PFSK-1 (cell line): ENCODE measurements around the gene CACHD1.

Experiments used
- FOXP2 ChIP-seq: optimal IDR thresholded peaks from 2 replicates; pipeline ENCODE3; 2011; ENCODE audit warnings: borderline replicate concordance, control low read depth, inconsistent platforms; ENCODE audit not compliant: insufficient read depth; ENCODE audit errors: extremely low read length, extremely low read depth
- POLR2AphosphoS5 ChIP-seq: IDR thresholded peaks from 2 replicates; pipeline ENCODE4 v1.6.1; 2012; ENCODE audit warnings: low read depth, mild to moderate bottlenecking, control low read depth, low read length, moderate library complexity
- SIN3A ChIP-seq: IDR thresholded peaks from 2 replicates; pipeline ENCODE4 v1.6.1; 2012; ENCODE audit warnings: mild to moderate bottlenecking, low read length, moderate library complexity, borderline replicate concordance; ENCODE audit not compliant: insufficient read depth
- TAF1 ChIP-seq: IDR thresholded peaks from 2 replicates; pipeline ENCODE4 v1.6.1; 2012; ENCODE audit warnings: low read length, control low read depth, borderline replicate concordance; ENCODE audit not compliant: insufficient read depth
- TF ChIP-seq, protein P1 (sequence below), 2 experiments: IDR thresholded peaks; 2 replicates each; pipeline versions ENCODE4 v1.6.1 to v1.8.0; 2011 to 2012; ENCODE audit warnings: low read depth in 2 of 2, low read length in 2 of 2, control low read depth in 1 of 2, inconsistent platforms in 1 of 2, mild to moderate bottlenecking in 1 of 2, moderate library complexity in 1 of 2; ENCODE audit not compliant: insufficient read depth in 1 of 2

Gene CACHD1

DNA sequence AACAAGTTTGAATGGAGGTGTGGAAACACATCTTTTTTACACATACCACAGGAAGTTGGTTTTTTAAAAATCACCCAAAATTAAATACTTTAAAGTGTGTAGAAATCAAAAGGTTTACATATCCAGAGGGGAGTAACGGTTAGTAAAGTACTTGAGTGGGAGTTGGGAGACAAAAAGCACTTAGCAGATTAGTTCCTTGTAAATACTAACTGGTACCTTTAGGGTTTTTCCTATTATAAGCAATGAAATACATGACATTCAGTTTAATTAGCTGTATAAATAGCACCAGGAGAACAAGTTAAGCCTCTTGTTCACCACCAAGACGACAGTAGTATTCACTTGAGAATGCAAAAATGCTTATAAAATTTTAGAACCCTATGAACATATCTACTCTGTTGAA is 251.2 kb downstream of the CACHD1 start:
- TF ChIP-seq, protein P1, sequence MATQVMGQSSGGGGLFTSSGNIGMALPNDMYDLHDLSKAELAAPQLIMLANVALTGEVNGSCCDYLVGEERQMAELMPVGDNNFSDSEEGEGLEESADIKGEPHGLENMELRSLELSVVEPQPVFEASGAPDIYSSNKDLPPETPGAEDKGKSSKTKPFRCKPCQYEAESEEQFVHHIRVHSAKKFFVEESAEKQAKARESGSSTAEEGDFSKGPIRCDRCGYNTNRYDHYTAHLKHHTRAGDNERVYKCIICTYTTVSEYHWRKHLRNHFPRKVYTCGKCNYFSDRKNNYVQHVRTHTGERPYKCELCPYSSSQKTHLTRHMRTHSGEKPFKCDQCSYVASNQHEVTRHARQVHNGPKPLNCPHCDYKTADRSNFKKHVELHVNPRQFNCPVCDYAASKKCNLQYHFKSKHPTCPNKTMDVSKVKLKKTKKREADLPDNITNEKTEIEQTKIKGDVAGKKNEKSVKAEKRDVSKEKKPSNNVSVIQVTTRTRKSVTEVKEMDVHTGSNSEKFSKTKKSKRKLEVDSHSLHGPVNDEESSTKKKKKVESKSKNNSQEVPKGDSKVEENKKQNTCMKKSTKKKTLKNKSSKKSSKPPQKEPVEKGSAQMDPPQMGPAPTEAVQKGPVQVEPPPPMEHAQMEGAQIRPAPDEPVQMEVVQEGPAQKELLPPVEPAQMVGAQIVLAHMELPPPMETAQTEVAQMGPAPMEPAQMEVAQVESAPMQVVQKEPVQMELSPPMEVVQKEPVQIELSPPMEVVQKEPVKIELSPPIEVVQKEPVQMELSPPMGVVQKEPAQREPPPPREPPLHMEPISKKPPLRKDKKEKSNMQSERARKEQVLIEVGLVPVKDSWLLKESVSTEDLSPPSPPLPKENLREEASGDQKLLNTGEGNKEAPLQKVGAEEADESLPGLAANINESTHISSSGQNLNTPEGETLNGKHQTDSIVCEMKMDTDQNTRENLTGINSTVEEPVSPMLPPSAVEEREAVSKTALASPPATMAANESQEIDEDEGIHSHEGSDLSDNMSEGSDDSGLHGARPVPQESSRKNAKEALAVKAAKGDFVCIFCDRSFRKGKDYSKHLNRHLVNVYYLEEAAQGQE (IDR thresholded peaks at IDR 0.05; ENCODE audit: insufficient read depth in 1 of 2, low read depth in 2 of 2, low read length in 2 of 2), result no peak
- TF ChIP-seq FOXP2 (no peak), TAF1 (no peak), SIN3A (no peak), POLR2AphosphoS5 (no peak)

DNA sequence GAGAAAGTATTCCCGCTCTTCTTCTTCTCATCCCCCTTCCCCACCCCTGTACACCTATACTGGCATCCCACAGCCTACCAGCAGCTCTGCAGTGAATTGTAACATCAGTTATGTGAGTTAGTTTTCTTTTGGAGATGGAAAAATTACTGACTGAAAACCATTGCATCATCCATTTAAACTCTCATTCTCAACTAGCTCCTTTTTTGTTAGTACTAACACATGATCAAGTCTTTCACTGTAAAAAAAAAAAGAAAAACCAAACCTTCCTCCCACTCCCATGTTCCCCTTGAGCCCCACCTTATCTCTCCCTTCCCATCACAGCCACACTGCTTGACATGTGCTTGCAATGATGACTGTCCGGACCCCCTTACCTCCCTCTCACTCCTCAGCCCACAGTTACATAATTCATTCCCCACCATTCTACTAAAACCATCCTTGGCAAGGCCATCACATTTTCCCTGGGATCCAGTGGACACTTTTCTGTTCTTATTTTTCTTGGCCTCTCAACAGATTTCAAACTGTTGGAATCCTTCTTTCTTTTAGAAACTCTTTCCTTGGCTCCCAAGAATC is 251.7 kb downstream of the CACHD1 start:
- TF ChIP-seq TAF1, result no peak
- no peak for TF ChIP-seq FOXP2

DNA sequence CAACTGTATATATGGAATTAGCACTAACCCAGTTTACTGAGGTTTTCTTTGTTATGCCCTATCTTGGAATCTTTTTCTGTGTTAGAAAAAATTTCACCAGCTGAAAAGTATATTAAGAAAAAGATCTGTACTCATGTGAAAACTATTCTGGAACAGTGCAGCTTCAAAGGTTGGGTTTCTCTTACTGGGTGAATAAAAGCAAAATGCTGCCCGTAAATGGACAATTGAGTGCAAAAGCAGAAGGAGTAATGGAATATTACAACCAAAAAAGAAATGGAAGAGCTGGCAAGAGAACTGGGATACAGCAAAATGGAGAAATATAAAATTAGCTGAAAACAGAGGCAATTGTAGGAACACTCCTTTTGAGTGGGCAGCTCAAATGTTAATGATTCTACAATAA is 257.9 kb downstream of the CACHD1 start:
- TF ChIP-seq POLR2AphosphoS5, result no peak
- TF ChIP-seq SIN3A, result no peak
- TF ChIP-seq, protein P1 (IDR thresholded peaks at IDR 0.05; ENCODE audit: insufficient read depth in 1 of 2, low read depth in 2 of 2, low read length in 2 of 2), result no peak
- no peak for TF ChIP-seq TAF1
- TF ChIP-seq FOXP2, result no peak

GRCh38 chr1:64733581-64734286 is 263.8 kb downstream of the CACHD1 start:
- TF ChIP-seq FOXP2 (no peak), TAF1 (no peak), SIN3A (no peak), POLR2AphosphoS5 (no peak)
- TF ChIP-seq, protein P1 (IDR thresholded peaks at IDR 0.05; ENCODE audit: insufficient read depth in 1 of 2, low read depth in 2 of 2, low read length in 2 of 2), result no peak

DNA sequence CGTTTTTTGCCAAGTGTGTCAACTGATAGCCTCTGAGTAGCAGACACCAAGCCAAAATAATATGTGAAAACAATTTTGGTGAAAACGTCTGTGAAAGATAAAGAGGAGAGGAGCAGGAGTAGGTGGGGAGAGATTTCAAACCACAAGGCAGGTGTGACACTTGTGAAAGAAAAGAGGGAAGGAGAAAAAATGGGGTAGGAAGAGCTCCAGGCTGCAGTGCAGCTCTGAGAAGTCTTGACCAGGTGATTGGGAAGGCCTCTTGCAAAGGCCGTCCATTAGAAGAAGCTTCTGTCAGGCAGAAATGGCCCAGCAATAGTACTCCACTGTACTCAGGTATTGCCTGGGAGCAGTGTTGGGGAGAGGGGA is 264.3 kb downstream of the CACHD1 start:
- TF ChIP-seq SIN3A, result no peak
- TF ChIP-seq FOXP2, result no peak
- TF ChIP-seq POLR2AphosphoS5, result no peak
- TF ChIP-seq TAF1, result no peak
- TF ChIP-seq, protein P1 (IDR thresholded peaks at IDR 0.05; ENCODE audit: insufficient read depth in 1 of 2, low read depth in 2 of 2, low read length in 2 of 2), result no peak
